ENCODE measurements around the gene ARL4D.

DNA sequence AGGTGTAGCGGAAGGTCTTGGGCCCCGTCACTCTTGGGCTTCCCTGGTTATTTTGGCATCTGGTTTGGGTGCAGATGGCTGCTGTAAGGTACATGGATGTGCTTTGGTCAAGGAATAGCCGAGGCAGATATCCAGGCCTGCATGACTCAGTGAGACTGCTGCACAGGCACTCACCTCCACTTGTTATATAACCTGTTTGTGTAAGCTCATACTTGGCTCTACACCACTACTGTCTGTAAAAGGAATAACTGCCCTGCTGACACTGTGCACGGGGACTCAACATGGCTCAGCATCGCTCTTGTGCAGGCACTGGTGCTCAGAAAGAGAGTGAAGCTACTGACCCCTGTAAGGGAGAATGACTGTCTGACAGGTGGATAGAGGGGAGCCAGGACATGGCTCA is 42.3 kb upstream of the ARL4D start:
- TF ChIP-seq ZFX (IDR thresholded peaks at IDR 0.05) (no peak), EZH2 (IDR thresholded peaks at IDR 0.05) (no peak), SP1 (IDR thresholded peaks at IDR 0.05; ENCODE audit: low read depth) (no peak), ELF1 (IDR thresholded peaks at IDR 0.05; ENCODE audit: borderline replicate concordance, low read depth) (no peak), RAD21 (IDR thresholded peaks at IDR 0.05; ENCODE audit: low read depth) (no peak), JUND (IDR thresholded peaks at IDR 0.05) (no peak), POLR2AphosphoS5 (IDR thresholded peaks at IDR 0.05; ENCODE audit: low read depth, low read length) (no peak)
- TF ChIP-seq, protein P1, sequence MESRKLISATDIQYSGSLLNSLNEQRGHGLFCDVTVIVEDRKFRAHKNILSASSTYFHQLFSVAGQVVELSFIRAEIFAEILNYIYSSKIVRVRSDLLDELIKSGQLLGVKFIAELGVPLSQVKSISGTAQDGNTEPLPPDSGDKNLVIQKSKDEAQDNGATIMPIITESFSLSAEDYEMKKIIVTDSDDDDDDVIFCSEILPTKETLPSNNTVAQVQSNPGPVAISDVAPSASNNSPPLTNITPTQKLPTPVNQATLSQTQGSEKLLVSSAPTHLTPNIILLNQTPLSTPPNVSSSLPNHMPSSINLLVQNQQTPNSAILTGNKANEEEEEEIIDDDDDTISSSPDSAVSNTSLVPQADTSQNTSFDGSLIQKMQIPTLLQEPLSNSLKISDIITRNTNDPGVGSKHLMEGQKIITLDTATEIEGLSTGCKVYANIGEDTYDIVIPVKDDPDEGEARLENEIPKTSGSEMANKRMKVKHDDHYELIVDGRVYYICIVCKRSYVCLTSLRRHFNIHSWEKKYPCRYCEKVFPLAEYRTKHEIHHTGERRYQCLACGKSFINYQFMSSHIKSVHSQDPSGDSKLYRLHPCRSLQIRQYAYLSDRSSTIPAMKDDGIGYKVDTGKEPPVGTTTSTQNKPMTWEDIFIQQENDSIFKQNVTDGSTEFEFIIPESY (IDR thresholded peaks at IDR 0.05; ENCODE audit: extremely low read depth, insufficient replicate concordance, low read length): no peak
- TF ChIP-seq, protein P2, sequence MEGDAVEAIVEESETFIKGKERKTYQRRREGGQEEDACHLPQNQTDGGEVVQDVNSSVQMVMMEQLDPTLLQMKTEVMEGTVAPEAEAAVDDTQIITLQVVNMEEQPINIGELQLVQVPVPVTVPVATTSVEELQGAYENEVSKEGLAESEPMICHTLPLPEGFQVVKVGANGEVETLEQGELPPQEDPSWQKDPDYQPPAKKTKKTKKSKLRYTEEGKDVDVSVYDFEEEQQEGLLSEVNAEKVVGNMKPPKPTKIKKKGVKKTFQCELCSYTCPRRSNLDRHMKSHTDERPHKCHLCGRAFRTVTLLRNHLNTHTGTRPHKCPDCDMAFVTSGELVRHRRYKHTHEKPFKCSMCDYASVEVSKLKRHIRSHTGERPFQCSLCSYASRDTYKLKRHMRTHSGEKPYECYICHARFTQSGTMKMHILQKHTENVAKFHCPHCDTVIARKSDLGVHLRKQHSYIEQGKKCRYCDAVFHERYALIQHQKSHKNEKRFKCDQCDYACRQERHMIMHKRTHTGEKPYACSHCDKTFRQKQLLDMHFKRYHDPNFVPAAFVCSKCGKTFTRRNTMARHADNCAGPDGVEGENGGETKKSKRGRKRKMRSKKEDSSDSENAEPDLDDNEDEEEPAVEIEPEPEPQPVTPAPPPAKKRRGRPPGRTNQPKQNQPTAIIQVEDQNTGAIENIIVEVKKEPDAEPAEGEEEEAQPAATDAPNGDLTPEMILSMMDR (IDR thresholded peaks at IDR 0.05 in 2 of 3, conservative IDR thresholded peaks at IDR 0.05 in 1 of 3; ENCODE audit: borderline replicate concordance in 1 of 3, insufficient read depth in 1 of 3, low read depth in 2 of 3, low read length in 2 of 3): no peak
- TF ChIP-seq, protein P3, sequence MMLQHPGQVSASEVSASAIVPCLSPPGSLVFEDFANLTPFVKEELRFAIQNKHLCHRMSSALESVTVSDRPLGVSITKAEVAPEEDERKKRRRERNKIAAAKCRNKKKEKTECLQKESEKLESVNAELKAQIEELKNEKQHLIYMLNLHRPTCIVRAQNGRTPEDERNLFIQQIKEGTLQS (IDR thresholded peaks at IDR 0.05): no peak
- TF ChIP-seq, protein P4, sequence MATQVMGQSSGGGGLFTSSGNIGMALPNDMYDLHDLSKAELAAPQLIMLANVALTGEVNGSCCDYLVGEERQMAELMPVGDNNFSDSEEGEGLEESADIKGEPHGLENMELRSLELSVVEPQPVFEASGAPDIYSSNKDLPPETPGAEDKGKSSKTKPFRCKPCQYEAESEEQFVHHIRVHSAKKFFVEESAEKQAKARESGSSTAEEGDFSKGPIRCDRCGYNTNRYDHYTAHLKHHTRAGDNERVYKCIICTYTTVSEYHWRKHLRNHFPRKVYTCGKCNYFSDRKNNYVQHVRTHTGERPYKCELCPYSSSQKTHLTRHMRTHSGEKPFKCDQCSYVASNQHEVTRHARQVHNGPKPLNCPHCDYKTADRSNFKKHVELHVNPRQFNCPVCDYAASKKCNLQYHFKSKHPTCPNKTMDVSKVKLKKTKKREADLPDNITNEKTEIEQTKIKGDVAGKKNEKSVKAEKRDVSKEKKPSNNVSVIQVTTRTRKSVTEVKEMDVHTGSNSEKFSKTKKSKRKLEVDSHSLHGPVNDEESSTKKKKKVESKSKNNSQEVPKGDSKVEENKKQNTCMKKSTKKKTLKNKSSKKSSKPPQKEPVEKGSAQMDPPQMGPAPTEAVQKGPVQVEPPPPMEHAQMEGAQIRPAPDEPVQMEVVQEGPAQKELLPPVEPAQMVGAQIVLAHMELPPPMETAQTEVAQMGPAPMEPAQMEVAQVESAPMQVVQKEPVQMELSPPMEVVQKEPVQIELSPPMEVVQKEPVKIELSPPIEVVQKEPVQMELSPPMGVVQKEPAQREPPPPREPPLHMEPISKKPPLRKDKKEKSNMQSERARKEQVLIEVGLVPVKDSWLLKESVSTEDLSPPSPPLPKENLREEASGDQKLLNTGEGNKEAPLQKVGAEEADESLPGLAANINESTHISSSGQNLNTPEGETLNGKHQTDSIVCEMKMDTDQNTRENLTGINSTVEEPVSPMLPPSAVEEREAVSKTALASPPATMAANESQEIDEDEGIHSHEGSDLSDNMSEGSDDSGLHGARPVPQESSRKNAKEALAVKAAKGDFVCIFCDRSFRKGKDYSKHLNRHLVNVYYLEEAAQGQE (IDR thresholded peaks at IDR 0.05; ENCODE audit: low read depth): no peak

All from HCT116 (cell line).